H9 (cell line): ENCODE results near the gene GPAT3. TPM values are rescaled to one million over a fixed set of nuclear protein-coding genes. Genes with fewer than 3 reads are reported as not detected.

Experiments used
- DNase-seq: peaks from one replicate; pipeline ENCODE4 v3.0.0-alpha.2; 2017
- H2AFZ ChIP-seq: one replicate; pipeline ENCODE4 v1.6.1; 2013; ENCODE audit warnings: mild to moderate bottlenecking, low read length, control low read depth, moderate library complexity
- H2AK5ac ChIP-seq: 2 replicates; pipeline ENCODE4 v1.6.1; 2013; ENCODE audit warnings: low read length, control low read depth, mixed read lengths; ENCODE audit not compliant: insufficient read length
- H2BK120ac ChIP-seq: one replicate; pipeline ENCODE4 v1.6.1; 2013; ENCODE audit warnings: low read depth, mild to moderate bottlenecking, low read length, control low read depth, inconsistent platforms; ENCODE audit not compliant: poor library complexity, severe bottlenecking
- H2BK12ac ChIP-seq: 2 replicates; pipeline ENCODE4 v1.6.1; 2013; ENCODE audit warnings: low read length, control low read depth, mixed read lengths, low read depth; ENCODE audit not compliant: insufficient read length
- H2BK15ac ChIP-seq: 2 replicates; pipeline ENCODE4 v1.6.1; 2013; ENCODE audit warnings: low read depth, low read length, control low read depth
- H2BK20ac ChIP-seq: one replicate; pipeline ENCODE4 v1.6.1; 2013; ENCODE audit warnings: low read depth, mild to moderate bottlenecking, low read length, control low read depth, inconsistent platforms; ENCODE audit not compliant: poor library complexity, severe bottlenecking
- H2BK5ac ChIP-seq: 2 replicates; pipeline ENCODE4 v1.6.1; 2013; ENCODE audit warnings: low read length, control low read depth, mixed read lengths; ENCODE audit not compliant: insufficient read length
- H3K14ac ChIP-seq: 2 replicates; pipeline ENCODE4 v1.6.1; 2013; ENCODE audit warnings: low read length, control low read depth; ENCODE audit not compliant: insufficient read depth
- H3K18ac ChIP-seq: 2 replicates; pipeline ENCODE4 v1.6.1; 2013; ENCODE audit warnings: low read depth, mild to moderate bottlenecking, mixed read lengths, low read length, control low read depth; ENCODE audit not compliant: insufficient read length
- H3K23ac ChIP-seq: 2 replicates; pipeline ENCODE4 v1.6.1; 2013; ENCODE audit warnings: low read length, control low read depth, mixed read lengths, low read depth; ENCODE audit not compliant: insufficient read length
- H3K23me2 ChIP-seq: 2 replicates; pipeline ENCODE4 v1.6.1; 2013; ENCODE audit warnings: low read depth, mild to moderate bottlenecking, mixed read lengths, low read length, control low read depth; ENCODE audit not compliant: insufficient read length, poor library complexity, severe bottlenecking
- H3K27ac ChIP-seq: 2 replicates; pipeline ENCODE4 v1.5.1; 2013; ENCODE audit warnings: low read length, control low read depth, mixed read lengths, low read depth; ENCODE audit not compliant: insufficient read length
- H3K27me3 ChIP-seq: 2 replicates; pipeline ENCODE4 v1.6.1; 2013; ENCODE audit warnings: low read length, control low read depth, inconsistent platforms; ENCODE audit not compliant: insufficient read depth
- H3K4ac ChIP-seq: 2 replicates; pipeline ENCODE4 v1.6.1; 2013; ENCODE audit warnings: low read depth, mild to moderate bottlenecking, control low read depth, inconsistent platforms, low read length, moderate library complexity
- H3K4me1 ChIP-seq: 2 replicates; pipeline ENCODE4 v1.6.1; 2013; ENCODE audit warnings: low read length, control low read depth, inconsistent platforms; ENCODE audit not compliant: insufficient read depth
- H3K4me2 ChIP-seq: 2 replicates; pipeline ENCODE4 v1.6.1; 2013; ENCODE audit warnings: low read length, control low read depth, mixed read lengths; ENCODE audit not compliant: insufficient read length, insufficient read depth
- H3K56ac ChIP-seq: 2 replicates; pipeline ENCODE4 v1.6.1; 2013; ENCODE audit warnings: low read depth, mild to moderate bottlenecking, mixed read lengths, low read length, control low read depth; ENCODE audit not compliant: insufficient read length
- H3K79me1 ChIP-seq: 2 replicates; pipeline ENCODE4 v1.6.1; 2013; ENCODE audit warnings: low read depth, mild to moderate bottlenecking, moderate library complexity, low read length, control low read depth, inconsistent platforms; ENCODE audit not compliant: insufficient read depth, poor library complexity, severe bottlenecking
- H3K79me2 ChIP-seq: 2 replicates; pipeline ENCODE4 v1.6.1; 2013; ENCODE audit warnings: low read length, control low read depth, inconsistent platforms; ENCODE audit not compliant: insufficient read depth
- H3K9ac ChIP-seq: 2 replicates; pipeline ENCODE4 v1.6.1; 2013; ENCODE audit warnings: low read length, control low read depth, mixed read lengths; ENCODE audit not compliant: insufficient read length; ENCODE audit errors: extremely low read depth
- H3K9me3 ChIP-seq: one replicate; pipeline ENCODE4 v1.6.1; 2013; ENCODE audit warnings: low read depth, low read length, inconsistent platforms; ENCODE audit not compliant: control insufficient read depth
- H3T11ph ChIP-seq: one replicate; pipeline ENCODE4 v1.6.1; 2013; ENCODE audit warnings: mild to moderate bottlenecking, low read length, control low read depth, inconsistent platforms
- H4K20me1 ChIP-seq: one replicate; pipeline ENCODE4 v1.6.1; 2013; ENCODE audit not compliant: control insufficient read depth, insufficient read length, insufficient read depth
- H4K5ac ChIP-seq: 2 replicates; pipeline ENCODE4 v1.6.1; 2013; ENCODE audit warnings: low read depth, mild to moderate bottlenecking, mixed read lengths, low read length, control low read depth; ENCODE audit not compliant: insufficient read length
- H4K8ac ChIP-seq: replicated peaks from 2 replicates; pipeline ENCODE4 v1.6.1; 2013; ENCODE audit warnings: low read length, control low read depth, mixed read lengths, low read depth; ENCODE audit not compliant: insufficient read length
- H4K91ac ChIP-seq: 2 replicates; pipeline ENCODE4 v1.6.1; 2013; ENCODE audit warnings: low read depth, mild to moderate bottlenecking, moderate library complexity, mixed read lengths, low read length, control low read depth; ENCODE audit not compliant: insufficient read length
- H3K27ac Mint-ChIP-seq, 3 experiments: 2 replicates in 2 of 3; 3 replicates in 1 of 3; pipeline ENCODE4 v1.8.0; 2020 to 2021; ENCODE audit warnings: mixed read lengths in 3 of 3, mild to moderate bottlenecking in 1 of 3, moderate library complexity in 1 of 3
- H3K27me3 Mint-ChIP-seq: 2 replicates; pipeline ENCODE4 v1.8.0; 2021; ENCODE audit warnings: low read depth, mild to moderate bottlenecking, moderate library complexity, mixed read lengths
- H3K36me3 Mint-ChIP-seq, 3 experiments: 2 replicates in 2 of 3; 3 replicates in 1 of 3; pipeline ENCODE4 v1.8.0; 2020 to 2021; ENCODE audit warnings: low read depth in 3 of 3, mixed read lengths in 3 of 3; ENCODE audit not compliant: insufficient read depth in 1 of 3
- H3K4me1 Mint-ChIP-seq, 2 experiments: 2 replicates each; pipeline ENCODE4 v1.8.0; 2020; ENCODE audit warnings: mixed read lengths in 2 of 2
- H3K4me3 Mint-ChIP-seq, 2 experiments: 2 replicates in 1 of 2; 3 replicates in 1 of 2; pipeline ENCODE4 v1.8.0; 2020 to 2021; ENCODE audit warnings: mild to moderate bottlenecking in 2 of 2, mixed read lengths in 2 of 2, moderate library complexity in 1 of 2
- H3K9me3 Mint-ChIP-seq, 2 experiments: 2 replicates in 1 of 2; 3 replicates in 1 of 2; pipeline ENCODE4 v1.8.0; 2020; ENCODE audit warnings: mild to moderate bottlenecking in 2 of 2, mixed read lengths in 2 of 2, moderate library complexity in 1 of 2
- WGBS: extraction: QIAGEN DNeasy Blood & Tissue Kit; methylation state at CpG from one replicate; pipeline ENCODE4 v1.1.7; 2013; ENCODE audit warnings: missing lambda C conversion rate, low lambda C conversion rate, mixed read lengths; ENCODE audit not compliant: insufficient read length; ENCODE audit errors: extremely low coverage; 5-methylcytosine and 5-hydroxymethylcytosine counted together
- total RNA-seq: library from RNA; stranded (reverse); gene quantifications from 2 replicates; pipeline ENCODE4 v1.2.1, GENCODE V29; 2021
- TF ChIP-seq, protein P1 (sequence below): fragments of 200-600 bp; sonication (generic); conservative IDR thresholded peaks from 3 replicates; pipeline ENCODE4 v1.8.0; 2021; ENCODE audit warnings: antibody characterized with exemption, mild to moderate bottlenecking

The GPAT3 gene
- total RNA-seq, 1 experiment from 2014 or later, result 1.8 TPM

DNA sequence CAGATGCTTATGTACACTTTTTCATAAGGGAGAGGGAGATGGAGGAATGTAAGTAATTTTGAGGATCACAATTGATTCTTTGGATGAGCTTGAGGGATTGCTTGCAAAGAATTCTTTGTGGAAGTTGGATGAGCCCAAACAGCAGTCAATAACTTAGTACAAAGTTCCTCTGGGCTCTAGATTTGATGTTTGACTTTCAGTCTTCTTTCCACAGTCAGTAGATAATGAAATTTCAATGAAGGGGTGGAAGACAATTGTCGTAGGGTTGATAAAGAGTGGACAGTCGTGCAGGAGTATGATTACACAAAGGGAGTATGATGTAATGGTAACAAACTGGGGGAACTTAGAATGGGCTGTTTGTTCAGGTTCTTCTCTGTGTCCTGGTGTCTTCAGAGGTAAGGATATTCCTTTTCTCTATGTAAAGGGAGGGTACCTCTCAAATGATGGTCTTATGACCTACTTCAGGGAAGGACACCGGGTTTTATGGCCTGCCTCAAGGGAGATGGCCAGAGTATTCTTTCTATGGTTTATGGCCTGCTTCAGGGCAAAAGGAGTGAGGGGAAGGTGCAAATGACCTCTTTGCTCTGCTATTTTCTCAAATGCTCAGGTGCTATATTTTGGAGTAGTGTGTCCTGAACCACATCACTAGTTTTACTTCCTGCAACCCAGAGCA is 49.3 kb upstream of the GPAT3 start:
- no peak overlapping the region for H3K4me3 Mint-ChIP-seq

More for the DNA sequence above, 49.3 kb upstream of the GPAT3 start:
- TF ChIP-seq, protein P1, sequence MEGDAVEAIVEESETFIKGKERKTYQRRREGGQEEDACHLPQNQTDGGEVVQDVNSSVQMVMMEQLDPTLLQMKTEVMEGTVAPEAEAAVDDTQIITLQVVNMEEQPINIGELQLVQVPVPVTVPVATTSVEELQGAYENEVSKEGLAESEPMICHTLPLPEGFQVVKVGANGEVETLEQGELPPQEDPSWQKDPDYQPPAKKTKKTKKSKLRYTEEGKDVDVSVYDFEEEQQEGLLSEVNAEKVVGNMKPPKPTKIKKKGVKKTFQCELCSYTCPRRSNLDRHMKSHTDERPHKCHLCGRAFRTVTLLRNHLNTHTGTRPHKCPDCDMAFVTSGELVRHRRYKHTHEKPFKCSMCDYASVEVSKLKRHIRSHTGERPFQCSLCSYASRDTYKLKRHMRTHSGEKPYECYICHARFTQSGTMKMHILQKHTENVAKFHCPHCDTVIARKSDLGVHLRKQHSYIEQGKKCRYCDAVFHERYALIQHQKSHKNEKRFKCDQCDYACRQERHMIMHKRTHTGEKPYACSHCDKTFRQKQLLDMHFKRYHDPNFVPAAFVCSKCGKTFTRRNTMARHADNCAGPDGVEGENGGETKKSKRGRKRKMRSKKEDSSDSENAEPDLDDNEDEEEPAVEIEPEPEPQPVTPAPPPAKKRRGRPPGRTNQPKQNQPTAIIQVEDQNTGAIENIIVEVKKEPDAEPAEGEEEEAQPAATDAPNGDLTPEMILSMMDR, result no peak
- H3T11ph ChIP-seq, result no peak overlapping the region
- no peak overlapping the region for H4K5ac ChIP-seq
- no peak overlapping the region for H2BK12ac ChIP-seq
- Mint-ChIP-seq H3K9me3 (no peaks in the 10 kb centered on the region; a peak in 1 of 5 replicates), H3K4me1 (peaks cover 2 to 9% of the 10 kb centered on the region in 2 experiments), H3K27ac (no peak overlapping the region), H3K36me3 (peaks cover 0 to 8% (median 3%) of the 10 kb centered on the region in 3 experiments; a peak in 2 of 7 replicates), H3K27me3 (peaks cover 9% of the 10 kb centered on the region)
- no peak overlapping the region for H3K18ac ChIP-seq
- no peaks in the 10 kb centered on the region for H3K27me3 ChIP-seq
- H3K9me3 ChIP-seq, result no peaks in the 10 kb centered on the region
- DNase-seq, result no peak
- no peaks in the 10 kb centered on the region for H3K79me1 ChIP-seq
- H2AFZ ChIP-seq, result no peak overlapping the region
- no peak overlapping the region for H3K56ac ChIP-seq
- no peak overlapping the region for H3K23ac ChIP-seq
- H2BK20ac ChIP-seq, result no peak overlapping the region
- no CpG with 5 or more reads among the region's 3 CpGs for WGBS
- H2BK120ac ChIP-seq, result no peak overlapping the region
- H3K4me1 ChIP-seq, result no peaks in the 10 kb centered on the region
- no peaks in the 10 kb centered on the region for H4K20me1 ChIP-seq
- H4K8ac ChIP-seq, result no peak overlapping the region
- no peak overlapping the region for H2BK15ac ChIP-seq
- H4K91ac ChIP-seq, result no peak overlapping the region
- no peaks in the 10 kb centered on the region for H3K79me2 ChIP-seq
- H2AK5ac ChIP-seq, result no peak overlapping the region
- no peak overlapping the region for H3K4me2 ChIP-seq
- H3K23me2 ChIP-seq, result peaks cover 4% of the 10 kb centered on the region
- H3K14ac ChIP-seq, result no peak overlapping the region
- H3K9ac ChIP-seq, result no peak overlapping the region
- no peak overlapping the region for H2BK5ac ChIP-seq
- no peak overlapping the region for H3K4ac ChIP-seq
- no peak overlapping the region for H3K27ac ChIP-seq
